A549 (cell line): ENCODE results near the gene IARS2. TPM values are rescaled to one million over a fixed set of nuclear protein-coding genes. Genes with fewer than 3 reads are reported as not detected.

Source experiments
- ATAC-seq, 2 experiments: fragments of 200-7000 bp in 1 of 2; fragments of >200 bp in 1 of 2; cut with Nextera tagmentation in 1 of 2; cut with Tn5 transposase in 1 of 2; 3 replicates each; pipeline versions ENCODE4 v1.8.0 to v1.9.1; 2018 to 2020; ENCODE audit warnings: mild to moderate bottlenecking in 1 of 2, moderate library complexity in 1 of 2
- CTCF ChIA-PET: fragments of 300-600 bp; sonication (Branson Sonifier 250); formaldehyde crosslinking; extraction: SDS; loops from one replicate; lab custom pipeline; 2021; ENCODE audit warnings: antibody characterized with exemption, inconsistent platforms; lab: Yijun Ruan, JAX
- POLR2A ChIA-PET: fragments of 350-600 bp; formaldehyde crosslinking; extraction: SDS; loops from one replicate; lab custom pipeline; 2021; ENCODE audit warnings: antibody characterized with exemption, inconsistent platforms; lab: Yijun Ruan, JAX
- DNase-seq, 2 experiments: peaks; one replicate each; pipeline versions ENCODE4 v3.0.0 to v3.0.0-alpha.2; 2011 to 2016; ENCODE audit warnings: low read depth in 1 of 2, low spot score in 1 of 2
- FAIRE-seq: peaks from 2 replicates; lab custom pipeline; 2011; peaks lifted over from hg19 to GRCh38; lab: Jason Lieb, UNC
- H3K27ac ChIP-seq, 2 experiments: fragments of >200 bp; sonication (Bioruptor Twin); formaldehyde crosslinking; 3 replicates each; pipeline ENCODE4 v1.5.1; 2016 to 2017
- H3K4me1 ChIP-seq: fragments of >200 bp; sonication (Bioruptor Twin); formaldehyde crosslinking; 3 replicates; pipeline ENCODE4 v1.6.1; 2016
- H3K4me2 ChIP-seq: fragments of >200 bp; sonication (Bioruptor Twin); formaldehyde crosslinking; 3 replicates; pipeline ENCODE4 v1.6.1; 2016
- H3K4me3 ChIP-seq: fragments of >200 bp; sonication (Bioruptor Twin); formaldehyde crosslinking; 3 replicates; pipeline ENCODE4 v1.5.1; 2016
- H3K9me3 ChIP-seq: fragments of >200 bp; sonication (Bioruptor Twin); formaldehyde crosslinking; 3 replicates; pipeline ENCODE4 v1.6.1; 2016
- CBX8 ChIP-seq: fragments of 200-600 bp; sonication (generic); IDR thresholded peaks from 2 replicates; pipeline ENCODE4 v1.6.1; 2016
- CHD2 ChIP-seq: fragments of 150-350 bp; IDR thresholded peaks from 2 replicates; pipeline ENCODE4 v1.6.1; 2014; ENCODE audit warnings: low read length; ENCODE audit not compliant: partially characterized antibody
- CHD4 ChIP-seq: fragments of 200-600 bp; sonication (generic); IDR thresholded peaks from 2 replicates; pipeline ENCODE4 v1.6.1; 2016; ENCODE audit warnings: antibody characterized with exemption, mild to moderate bottlenecking, borderline replicate concordance
- EP300 ChIP-seq, 2 experiments: fragments of >200 bp; sonication (Bioruptor Twin); formaldehyde crosslinking; IDR thresholded peaks; 2 replicates in 1 of 2; 3 replicates in 1 of 2; pipeline ENCODE4 v1.6.1; 2016 to 2017
- ESRRA ChIP-seq: fragments of 150-350 bp; IDR thresholded peaks from 2 replicates; pipeline ENCODE4 v1.6.1; 2014; ENCODE audit warnings: mild to moderate bottlenecking, low read length, borderline replicate concordance
- FOXS1 ChIP-seq: fragments of 250-450 bp; sonication (Bioruptor Pico); IDR thresholded peaks from 2 replicates; pipeline ENCODE4 v1.5.0; 2020; ENCODE audit warnings: mild to moderate bottlenecking, moderate library complexity
- GATA3 ChIP-seq: IDR thresholded peaks from 2 replicates; pipeline ENCODE4 v1.6.1; 2012; ENCODE audit warnings: borderline replicate concordance
- HOXA7 ChIP-seq: fragments of 250-450 bp; sonication (Bioruptor Pico); IDR thresholded peaks from 2 replicates; pipeline ENCODE4 v1.5.0; 2020; ENCODE audit warnings: mild to moderate bottlenecking, moderate library complexity
- JUN ChIP-seq, 2 experiments: fragments of >200 bp; sonication (Bioruptor Twin); formaldehyde crosslinking; IDR thresholded peaks; 2 replicates in 1 of 2; 3 replicates in 1 of 2; pipeline ENCODE4 v1.6.1; 2016 to 2017
- KDM5A ChIP-seq: fragments of 200-600 bp; sonication (generic); IDR thresholded peaks from 2 replicates; pipeline ENCODE4 v1.6.1; 2016; ENCODE audit warnings: antibody characterized with exemption, mild to moderate bottlenecking
- MAFK ChIP-seq: fragments of 450-650 bp; IDR thresholded peaks from 2 replicates; pipeline ENCODE4 v1.6.1; 2014; ENCODE audit not compliant: partially characterized antibody
- MAZ ChIP-seq: fragments of 150-350 bp; IDR thresholded peaks from 2 replicates; pipeline ENCODE4 v1.6.1; 2014; ENCODE audit warnings: antibody characterized with exemption, low read depth, low read length, borderline replicate concordance
- NFE2L2 ChIP-seq: fragments of 150-350 bp; conservative IDR thresholded peaks from 2 replicates; pipeline ENCODE4 v1.6.1; 2014; ENCODE audit warnings: low read length
- NPAS2 ChIP-seq: fragments of 250-450 bp; sonication (Bioruptor Pico); IDR thresholded peaks from 2 replicates; pipeline ENCODE4 v1.8.0; 2022; ENCODE audit warnings: mild to moderate bottlenecking, moderate library complexity, borderline replicate concordance
- RAD21 ChIP-seq, 2 experiments: fragments of >200 bp in 1 of 2; sonication (Bioruptor Twin) in 1 of 2; formaldehyde crosslinking in 1 of 2; IDR thresholded peaks in 1 of 2; conservative IDR thresholded peaks in 1 of 2; 2 replicates in 1 of 2; 3 replicates in 1 of 2; pipeline ENCODE4 v1.6.1; 2012 to 2018; ENCODE audit warnings: inconsistent platforms in 1 of 2
- RARB ChIP-seq: fragments of 250-450 bp; sonication (Bioruptor Pico); IDR thresholded peaks from 2 replicates; pipeline ENCODE4 v1.8.0; 2021; ENCODE audit warnings: mild to moderate bottlenecking, moderate library complexity
- RCOR1 ChIP-seq: fragments of 150-350 bp; IDR thresholded peaks from 2 replicates; pipeline ENCODE4 v1.6.1; 2014; ENCODE audit warnings: antibody characterized with exemption, low read length, low read depth
- RFX5 ChIP-seq: fragments of 450-650 bp; IDR thresholded peaks from 2 replicates; pipeline ENCODE4 v1.7.1; 2014; ENCODE audit warnings: antibody characterized with exemption, mild to moderate bottlenecking, moderate library complexity
- SREBF2 ChIP-seq: fragments of 450-650 bp; IDR thresholded peaks from 2 replicates; pipeline ENCODE4 v1.6.1; 2014; ENCODE audit warnings: mild to moderate bottlenecking, moderate library complexity
- TFCP2L1 ChIP-seq: fragments of 250-450 bp; sonication (Bioruptor Pico); IDR thresholded peaks from 2 replicates; pipeline ENCODE4 v1.5.0; 2021; ENCODE audit warnings: mild to moderate bottlenecking
- TP53 ChIP-seq: fragments of 250-450 bp; sonication (Bioruptor Pico); IDR thresholded peaks from 2 replicates; pipeline ENCODE4 v1.5.0; 2021; ENCODE audit warnings: mild to moderate bottlenecking, moderate library complexity
- ZFP36 ChIP-seq: fragments of 450-650 bp; IDR thresholded peaks from 2 replicates; pipeline ENCODE4 v1.6.1; 2014; ENCODE audit warnings: borderline replicate concordance; ENCODE audit not compliant: partially characterized antibody
- WGBS: methylation state at CpG from one replicate; pipeline ENCODE4 v1.1.6; 2017; ENCODE audit errors: missing lambda C conversion rate; 5-methylcytosine and 5-hydroxymethylcytosine counted together
- polyA plus RNA-seq, 4 experiments: library from polyadenylated mRNA; depleted of rRNA in 3 of 4; stranded (reverse); fragments of >200 nt; fragmentation: RNase III in 1 of 4; extraction: RNeasy Plus Mini Kit Qiagen cat#74134 plus additional on column Dnase treatment in 1 of 4; gene quantifications; 2 replicates in 3 of 4; 3 replicates in 1 of 4; pipeline ENCODE4 v1.2.3, GENCODE V29; 2011 to 2017
- TF ChIP-seq, protein P1 (sequence below): fragments of 250-450 bp; sonication (Bioruptor Pico); IDR thresholded peaks from 2 replicates; pipeline ENCODE4 v1.5.0; 2020; ENCODE audit warnings: low read depth, mild to moderate bottlenecking, moderate library complexity
- TF ChIP-seq, protein P2 (sequence below): IDR thresholded peaks from 2 replicates; pipeline ENCODE4 v1.6.1; 2012; ENCODE audit warnings: low read depth, borderline replicate concordance

Gene IARS2
- polyA plus RNA-seq, 2 of the 4 experiments (the other 2 are of a cell fraction) = 66.7 to 115 TPM

DNA sequence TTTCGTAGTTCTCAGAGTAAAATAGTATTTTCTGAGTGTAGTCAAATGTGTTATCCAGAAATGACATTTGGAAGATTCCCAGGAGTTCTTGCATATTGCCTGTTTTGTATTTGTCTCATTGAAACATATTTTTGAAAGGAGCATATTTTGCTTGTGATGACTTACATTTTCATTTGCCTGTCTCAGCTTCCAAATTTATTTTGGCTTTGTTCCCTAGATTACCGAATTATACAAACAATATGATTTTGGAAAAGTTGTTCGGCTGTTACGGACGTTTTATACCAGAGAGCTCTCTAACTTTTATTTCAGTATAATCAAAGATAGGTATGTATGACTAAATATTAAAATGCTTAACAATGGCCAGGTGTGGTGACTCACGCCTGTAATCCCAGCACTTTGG, 46.0 kb downstream of the IARS2 start:
- H3K27ac ChIP-seq = no peak overlapping the region

DNA sequence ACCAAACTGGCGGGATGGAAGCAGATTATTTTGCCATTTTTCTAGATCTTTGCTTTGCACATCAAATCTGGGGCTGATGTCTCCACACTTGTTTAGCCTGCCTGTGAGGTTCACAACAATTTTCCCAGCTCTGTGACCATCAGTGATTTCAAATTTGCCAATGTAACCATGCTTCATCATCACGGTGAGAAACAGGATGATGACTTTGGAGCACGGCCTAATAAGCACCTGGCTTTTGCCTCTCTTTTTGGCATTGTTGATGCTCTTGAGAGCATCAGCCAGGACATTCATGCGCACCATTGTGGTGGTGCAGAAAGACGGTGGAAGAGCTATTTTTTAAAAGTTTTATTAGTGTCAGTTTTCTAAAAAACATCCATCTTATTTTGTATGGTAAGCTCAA, 50.1 kb downstream of the IARS2 start:
- Histone ChIP-seq H3K27ac (no peak overlapping the region), H3K4me3 (no peak overlapping the region), H3K4me1 (no peaks in the 10 kb centered on the region), H3K4me2 (no peak overlapping the region), H3K9me3 (no peaks in the 10 kb centered on the region)
- FAIRE-seq (no peak), DNase-seq (no peak), ATAC-seq (no peak)
- ChIA-PET CTCF (interaction anchor here (0.6 to 0.9 kb wide), 2 partner anchors 9 to 76 kb away, joined by 3 read pairs; no protein-coding TSS in a partner anchor), POLR2A (no interaction called here)
- 97% methylated on average over 5 of the region's 5 CpGs for WGBS
- TF ChIP-seq RAD21 (conservative IDR thresholded peaks at IDR 0.05 in 1 of 2, IDR thresholded peaks at IDR 0.05 in 1 of 2) = no peak
- no peak for TF ChIP-seq EP300 (IDR thresholded peaks at IDR 0.05)
- no peak for TF ChIP-seq NFE2L2
- no peak for TF ChIP-seq RARB
- TF ChIP-seq FOXS1 (CRISPR knock-in tag) = no peak
- no peak for TF ChIP-seq SREBF2
- TF ChIP-seq HOXA7 (CRISPR knock-in tag) = no peak
- TF ChIP-seq JUN (IDR thresholded peaks at IDR 0.05) = no peak
- TF ChIP-seq, protein P1, sequence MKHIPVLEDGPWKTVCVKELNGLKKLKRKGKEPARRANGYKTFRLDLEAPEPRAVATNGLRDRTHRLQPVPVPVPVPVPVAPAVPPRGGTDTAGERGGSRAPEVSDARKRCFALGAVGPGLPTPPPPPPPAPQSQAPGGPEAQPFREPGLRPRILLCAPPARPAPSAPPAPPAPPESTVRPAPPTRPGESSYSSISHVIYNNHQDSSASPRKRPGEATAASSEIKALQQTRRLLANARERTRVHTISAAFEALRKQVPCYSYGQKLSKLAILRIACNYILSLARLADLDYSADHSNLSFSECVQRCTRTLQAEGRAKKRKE (CRISPR knock-in tag) = no peak
- no peak for TF ChIP-seq CHD4
- no peak for TF ChIP-seq ZFP36
- no peak for TF ChIP-seq ESRRA
- TF ChIP-seq CBX8 = no peak
- TF ChIP-seq CHD2 = no peak
- no peak for TF ChIP-seq TP53 (CRISPR knock-in tag)
- no peak for TF ChIP-seq GATA3
- TF ChIP-seq TFCP2L1 (CRISPR knock-in tag) = no peak
- no peak for TF ChIP-seq KDM5A

More for the DNA sequence above, 46.0 kb downstream of the IARS2 start:
- ChIA-PET CTCF (no interaction called here), POLR2A (no interaction called here)
- no peaks in the 10 kb centered on the region for H3K4me1 ChIP-seq
- FAIRE-seq (no peak), DNase-seq (no peak), ATAC-seq (no peak)
- WGBS = 90% methylated on average over 6 of the region's 6 CpGs
- H3K4me3 ChIP-seq = no peak overlapping the region
- no peaks in the 10 kb centered on the region for H3K9me3 ChIP-seq
- no peak overlapping the region for H3K4me2 ChIP-seq
- TF ChIP-seq MAFK (no peak), RFX5 (no peak), FOXS1 (CRISPR knock-in tag) (no peak)

DNA sequence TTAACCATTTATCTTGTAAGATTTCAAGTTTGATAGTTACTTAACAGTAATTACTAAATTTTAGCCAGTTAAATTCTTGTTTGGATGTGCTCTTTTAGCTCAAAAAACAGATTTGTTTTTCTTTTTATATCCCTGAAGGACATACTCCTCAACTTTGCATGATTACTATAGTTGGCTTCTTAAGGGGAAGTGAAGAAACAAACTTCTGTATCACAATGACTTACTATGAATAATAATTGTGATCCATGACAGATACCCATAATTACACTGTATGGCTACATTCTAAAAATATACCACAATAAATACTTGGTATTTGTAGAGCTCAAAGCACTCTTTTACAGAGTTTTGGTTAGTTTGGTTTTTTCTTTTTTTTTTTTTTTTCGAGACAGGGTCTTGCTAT, 55.8 kb downstream of the IARS2 start:
- FAIRE-seq (no peak), ATAC-seq (no peak), DNase-seq (no peak)
- Histone ChIP-seq H3K27ac (no peak overlapping the region), H3K9me3 (no peaks in the 10 kb centered on the region), H3K4me1 (no peaks in the 10 kb centered on the region), H3K4me2 (no peak overlapping the region), H3K4me3 (no peak overlapping the region)
- 95% methylated on average over 1 of the region's 1 CpG for WGBS
- ChIA-PET POLR2A (no interaction called here), CTCF (interaction anchor here (1.0 kb wide), 1 partner anchor 9 kb away, joined by 3 read pairs; no protein-coding TSS in a partner anchor)
- TF ChIP-seq ZFP36 = no peak
- TF ChIP-seq RCOR1 = no peak
- no peak for TF ChIP-seq GATA3
- TF ChIP-seq NPAS2 (CRISPR knock-in tag) = no peak
- TF ChIP-seq MAZ = no peak
- TF ChIP-seq CHD4 = no peak
- TF ChIP-seq, protein P2, sequence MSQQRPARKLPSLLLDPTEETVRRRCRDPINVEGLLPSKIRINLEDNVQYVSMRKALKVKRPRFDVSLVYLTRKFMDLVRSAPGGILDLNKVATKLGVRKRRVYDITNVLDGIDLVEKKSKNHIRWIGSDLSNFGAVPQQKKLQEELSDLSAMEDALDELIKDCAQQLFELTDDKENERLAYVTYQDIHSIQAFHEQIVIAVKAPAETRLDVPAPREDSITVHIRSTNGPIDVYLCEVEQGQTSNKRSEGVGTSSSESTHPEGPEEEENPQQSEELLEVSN = no peak
